GM10266 (cell line): Measurements from ENCODE around the gene MPO.
A peak's percentile ranks its signal among the peaks of the same experiment; 100 is the strongest.

Experiments used
- DNase-seq: peaks from one replicate; pipeline ENCODE4 v3.0.0; 2012; ENCODE audit errors: extremely low spot score
- CTCF ChIP-seq: IDR thresholded peaks from 2 replicates; pipeline ENCODE4 v1.5.1; 2012; ENCODE audit warnings: mild to moderate bottlenecking, low read depth; ENCODE audit not compliant: control insufficient read depth, insufficient read depth; ENCODE audit errors: missing control alignments

The MPO gene

GRCh38 chr17:58291246-58291645 is 10.5 kb upstream of the MPO start:
- DNase-seq, result no peak
- no peak for TF ChIP-seq CTCF

DNA sequence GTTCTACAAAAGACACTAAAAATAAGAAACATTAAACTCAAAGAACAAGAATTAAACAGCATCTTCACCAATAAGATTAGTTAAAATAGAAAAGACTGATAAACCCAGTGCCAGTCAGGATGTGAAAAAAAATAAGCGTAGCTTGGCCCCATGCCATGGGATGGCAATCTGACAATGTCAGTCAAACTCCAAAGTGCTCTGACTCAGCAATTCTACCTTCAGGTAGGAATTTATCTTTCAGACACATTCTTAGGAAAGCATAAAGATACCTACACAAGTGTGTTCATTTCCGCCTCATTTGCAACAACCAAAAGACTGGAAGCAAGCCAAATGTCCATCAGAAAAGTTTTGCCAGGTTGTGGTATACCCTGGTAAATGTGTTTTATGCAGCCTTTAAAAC is 9.1 kb upstream of the MPO start:
- TF ChIP-seq CTCF, result no peak

GRCh38 chr17:58285422-58285810 is 4.7 kb upstream of the MPO start:
- no peak for TF ChIP-seq CTCF
- DNase-seq, result no peak

More for the DNA sequence above, 9.1 kb upstream of the MPO start:
- no peak for DNase-seq

- peak; percentile 6 for DNase-seq
- no peak for TF ChIP-seq CTCF
Observed at GRCh38 chr17:58284613-58285421, 4.1 kb upstream of the MPO start.

DNA sequence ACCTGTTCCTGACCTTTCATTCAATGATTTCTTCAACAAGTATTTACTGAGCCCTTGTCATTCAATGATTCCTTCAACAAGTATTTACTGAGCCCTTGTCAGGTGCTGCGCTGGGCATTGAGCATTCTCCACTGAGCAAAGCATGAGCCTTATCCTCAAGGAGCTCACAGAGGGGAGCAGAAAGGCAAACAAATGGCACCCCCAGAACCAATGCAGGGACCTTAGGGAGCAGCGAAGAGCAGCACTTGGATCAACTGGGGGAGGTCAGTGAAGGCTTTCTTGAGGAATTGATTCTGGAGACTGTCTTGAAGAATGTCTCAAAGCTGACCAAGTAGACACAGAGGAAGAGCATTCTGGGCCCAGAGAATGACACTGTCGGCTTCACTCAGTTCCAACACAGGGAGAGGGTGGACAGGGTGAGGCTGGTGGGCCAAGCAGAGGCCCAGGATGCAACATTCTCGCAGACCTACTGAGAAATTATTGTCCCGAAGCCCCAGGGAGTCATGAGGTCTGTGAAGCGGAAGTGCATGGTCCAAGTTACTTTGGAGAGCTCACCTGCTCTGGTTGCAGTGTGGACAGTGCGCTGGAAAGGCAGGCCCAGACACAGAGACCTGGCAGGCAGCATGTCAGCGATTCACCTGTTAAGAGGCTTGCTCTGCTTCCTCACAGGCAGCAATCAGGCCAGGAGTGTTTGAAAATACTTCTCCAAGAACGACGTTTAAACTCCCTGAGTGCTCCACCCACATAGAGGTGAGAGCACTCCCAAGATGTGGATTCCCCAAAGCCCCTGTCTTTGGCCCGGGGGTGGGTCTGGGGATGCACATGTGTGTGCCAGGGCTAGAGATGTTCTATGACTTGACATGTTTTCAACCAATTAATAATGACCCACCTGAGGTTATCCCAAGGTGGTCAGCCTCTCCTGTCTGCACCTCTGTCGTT is 3.2 kb upstream of the MPO start:
- TF ChIP-seq CTCF, result no peak
- peak; percentile 5 for DNase-seq

- no peak for TF ChIP-seq CTCF
- peak; percentile 6 for DNase-seq
Observed at GRCh38 chr17:58282442-58282841, 1.7 kb upstream of the MPO start.
